Measurements from ENCODE around the gene ARHGAP28. TPM values are rescaled to one million over a fixed set of nuclear protein-coding genes. Genes with fewer than 3 reads are reported as not detected.

ARHGAP28 gene
- polyA plus RNA-seq, 1 experiment: 38.2 TPM

DNA sequence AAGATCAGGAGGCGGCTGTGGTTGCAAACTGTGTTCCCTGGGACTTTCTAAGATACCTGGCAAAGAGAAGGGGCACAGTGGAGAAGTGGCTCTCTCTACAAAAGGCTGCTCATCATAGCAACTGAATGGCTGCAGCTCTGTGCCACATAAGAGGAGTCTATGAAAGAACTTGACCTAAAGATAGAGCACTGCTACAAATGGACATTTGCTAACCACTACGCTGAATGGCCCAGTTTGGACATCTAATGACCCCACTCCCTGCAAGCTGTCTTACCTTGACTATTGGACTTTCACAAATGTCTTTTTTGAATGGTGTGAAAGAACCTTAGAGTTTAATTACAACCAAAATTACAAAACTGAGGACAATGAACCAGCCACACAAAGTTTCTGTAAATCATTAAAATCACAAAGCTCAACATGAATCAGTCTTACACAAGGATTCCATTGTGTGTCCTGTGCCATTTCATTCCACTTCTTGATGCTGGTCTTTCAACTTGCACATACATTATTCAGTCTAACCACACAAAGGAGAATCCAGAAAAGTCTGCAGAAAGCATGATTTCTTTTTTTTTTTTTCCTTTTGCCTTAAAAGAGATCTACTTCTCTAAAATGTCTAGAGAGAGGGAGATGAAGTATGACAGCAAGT lies 234.1 kb downstream of the ARHGAP28 start:
- ChIA-PET CTCF (no interaction called here), POLR2A (no interaction called here)
- Histone ChIP-seq H3K4me3 (ENCODE audit: low read depth, low read length) (no peak overlapping the region), H3K9me3 (ENCODE audit: control insufficient read depth, insufficient read depth, low read length) (no peaks in the 10 kb centered on the region; the same call in 1 of the 2 replicates), H3K27ac (ENCODE audit: low read depth, low read length) (no peak overlapping the region), H3K27me3 (ENCODE audit: control insufficient read depth, insufficient read depth, low read length) (no peaks in the 10 kb centered on the region)
- no peak for DNase-seq (ENCODE audit: low read depth, low spot score)
- TF ChIP-seq, protein P1, sequence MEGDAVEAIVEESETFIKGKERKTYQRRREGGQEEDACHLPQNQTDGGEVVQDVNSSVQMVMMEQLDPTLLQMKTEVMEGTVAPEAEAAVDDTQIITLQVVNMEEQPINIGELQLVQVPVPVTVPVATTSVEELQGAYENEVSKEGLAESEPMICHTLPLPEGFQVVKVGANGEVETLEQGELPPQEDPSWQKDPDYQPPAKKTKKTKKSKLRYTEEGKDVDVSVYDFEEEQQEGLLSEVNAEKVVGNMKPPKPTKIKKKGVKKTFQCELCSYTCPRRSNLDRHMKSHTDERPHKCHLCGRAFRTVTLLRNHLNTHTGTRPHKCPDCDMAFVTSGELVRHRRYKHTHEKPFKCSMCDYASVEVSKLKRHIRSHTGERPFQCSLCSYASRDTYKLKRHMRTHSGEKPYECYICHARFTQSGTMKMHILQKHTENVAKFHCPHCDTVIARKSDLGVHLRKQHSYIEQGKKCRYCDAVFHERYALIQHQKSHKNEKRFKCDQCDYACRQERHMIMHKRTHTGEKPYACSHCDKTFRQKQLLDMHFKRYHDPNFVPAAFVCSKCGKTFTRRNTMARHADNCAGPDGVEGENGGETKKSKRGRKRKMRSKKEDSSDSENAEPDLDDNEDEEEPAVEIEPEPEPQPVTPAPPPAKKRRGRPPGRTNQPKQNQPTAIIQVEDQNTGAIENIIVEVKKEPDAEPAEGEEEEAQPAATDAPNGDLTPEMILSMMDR (IDR thresholded peaks at IDR 0.05; ENCODE audit: low read depth, low read length): no peak

Small RNA genes within 50 kb of the gene (small RNA-seq; reads per million reads assigned to genes)
- not detected for gene RNU6-916P (ENCODE audit: insufficient read length, low read depth)

All from AG04450 (cell line).